Islet precursor cell (in vitro differentiated cells): ENCODE data around the gene LEAP2.

Source experiments
- DNase-seq: peaks from one replicate; pipeline ENCODE4 v3.0.0-alpha.2; 2018

The LEAP2 gene

DNA sequence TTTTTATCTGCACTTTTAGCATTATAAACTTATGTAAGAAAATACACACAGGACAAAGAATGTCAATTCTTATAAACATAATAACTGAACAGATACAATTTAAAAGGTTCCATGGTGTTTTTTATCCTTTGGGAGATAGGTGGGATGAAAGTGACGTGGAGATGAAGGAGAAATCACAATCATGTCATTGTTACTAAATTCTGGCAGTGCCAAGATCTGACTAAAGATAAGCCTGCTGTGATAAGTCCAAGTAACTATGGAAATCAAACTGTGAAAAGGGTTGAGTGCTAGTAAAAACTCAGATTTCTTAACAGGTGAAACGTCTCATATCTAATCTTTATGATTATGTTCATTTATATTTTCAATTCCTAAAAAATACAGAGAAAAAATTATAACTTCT, 11.1 kb downstream of the LEAP2 start:
- DNase-seq: no peak

DNA sequence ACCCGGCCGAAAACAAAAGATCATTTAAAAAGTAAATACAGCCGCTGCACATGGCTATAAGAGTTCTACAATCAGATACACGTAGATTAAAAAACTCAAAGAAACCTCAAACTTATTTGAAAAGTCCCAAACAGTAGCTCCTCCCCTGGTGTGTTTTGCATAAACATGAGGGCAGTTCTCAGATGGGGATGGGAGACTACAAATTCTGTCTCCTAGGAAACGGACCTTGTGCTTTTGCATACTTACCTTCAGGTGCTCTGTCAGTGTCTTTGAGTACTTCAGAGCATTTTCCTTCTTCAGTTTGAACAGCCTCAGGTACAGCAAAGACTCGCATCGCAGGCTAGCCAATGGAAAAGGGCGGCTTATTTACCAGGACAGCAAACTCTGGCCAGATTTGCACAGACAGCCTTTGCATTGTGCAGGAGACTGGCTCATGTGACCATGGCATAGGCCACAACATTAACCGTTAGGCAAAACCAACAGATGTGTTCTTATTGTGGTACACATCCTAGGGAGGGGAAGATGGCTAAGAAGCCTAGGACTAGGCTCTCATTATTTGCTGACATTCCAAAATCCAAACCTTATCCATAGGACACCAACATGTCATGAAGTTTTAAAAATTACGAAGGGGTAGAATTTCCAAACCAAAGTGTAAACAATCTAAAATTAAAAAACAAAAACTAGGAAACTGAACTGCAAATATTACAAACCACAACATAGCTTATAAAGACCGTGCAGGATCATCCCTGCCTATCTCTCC, 12.8 kb downstream of the LEAP2 start:
- DNase-seq: no peak

DNA sequence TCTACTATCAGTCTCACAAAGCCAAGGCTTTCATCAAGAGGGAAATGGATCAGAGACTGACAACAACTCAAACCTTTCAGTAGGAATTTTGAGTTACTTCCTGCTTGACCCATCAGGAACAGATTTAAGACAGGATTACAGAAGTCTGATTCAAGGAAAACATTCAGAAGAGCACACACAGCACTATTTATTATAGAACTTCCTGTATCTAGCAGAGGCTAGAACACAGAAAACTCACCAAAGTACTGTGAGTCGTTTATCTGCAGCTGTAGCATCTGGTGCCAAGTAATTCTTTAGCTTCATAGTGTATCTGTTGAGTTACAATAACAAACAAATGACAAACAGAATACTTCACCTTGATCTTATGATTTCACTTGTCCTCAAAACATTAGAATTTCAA, 13.8 kb downstream of the LEAP2 start:
- no peak for DNase-seq

GRCh38 chr5:132889501-132889900, 16.0 kb downstream of the LEAP2 start:
- no peak for DNase-seq

GRCh38 chr5:132890817-132891216, 17.3 kb downstream of the LEAP2 start:
- no peak for DNase-seq

- no peak for DNase-seq
Observed at GRCh38 chr5:132895719-132896305, 22.3 kb downstream of the LEAP2 start.

DNA sequence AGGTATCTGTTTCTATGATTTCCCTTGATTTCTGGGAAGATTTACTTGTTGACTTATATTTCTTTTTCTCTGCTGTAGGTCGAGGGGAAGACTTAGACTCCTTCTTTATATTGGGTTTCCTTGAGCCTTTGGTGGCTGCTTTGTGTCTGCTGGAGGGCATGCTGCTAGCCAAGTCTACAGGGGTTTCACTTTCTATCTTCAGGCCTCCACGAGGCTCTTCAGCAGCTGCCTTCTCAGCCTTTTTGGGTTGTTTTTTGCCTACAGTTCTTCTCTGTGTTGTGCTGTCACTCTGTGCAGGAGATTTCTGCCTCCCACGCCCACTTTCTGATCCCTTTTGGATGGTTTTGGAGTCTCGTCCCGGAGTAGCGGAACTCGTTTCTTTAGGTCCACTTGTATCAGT, 23.2 kb downstream of the LEAP2 start:
- DNase-seq: no peak

GRCh38 chr5:132898094-132898493, 24.6 kb downstream of the LEAP2 start:
- no peak for DNase-seq

DNA sequence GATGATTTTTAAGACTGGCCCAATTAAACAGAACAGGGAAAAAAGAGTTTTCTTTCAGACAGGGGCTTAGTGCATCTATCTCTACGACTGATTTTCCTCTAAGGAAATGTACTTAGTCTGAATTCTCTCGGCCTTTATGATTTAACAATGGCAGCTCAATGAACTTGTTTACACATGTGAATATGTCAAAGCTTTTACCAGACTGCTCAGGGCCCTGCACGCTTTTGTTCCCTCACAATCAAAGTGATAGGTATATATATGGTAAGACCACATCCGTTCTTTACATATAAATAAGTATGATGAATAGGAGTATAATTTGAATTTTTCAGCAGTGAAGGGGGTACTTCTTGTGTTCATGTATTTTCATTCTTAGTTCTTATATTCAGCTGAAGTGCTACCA, 27.6 kb downstream of the LEAP2 start:
- no peak for DNase-seq

DNA sequence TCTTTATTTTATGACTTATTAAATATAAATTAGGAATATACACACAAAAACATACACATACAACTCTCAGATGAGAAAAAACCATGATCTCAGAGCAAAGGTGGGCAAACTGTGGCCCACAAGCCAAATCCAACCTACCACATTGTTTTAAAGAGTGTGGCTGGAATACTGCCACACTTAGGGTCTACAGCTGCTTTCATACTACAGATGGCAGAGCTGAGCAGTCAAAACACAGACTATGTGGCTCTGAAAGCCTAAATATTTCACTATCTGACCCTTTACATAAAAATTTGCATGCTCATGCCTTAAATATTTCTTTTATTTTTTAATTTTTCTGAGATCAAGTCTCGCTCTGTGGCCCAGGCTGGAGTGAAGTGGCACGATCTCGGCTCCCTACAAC, 28.3 kb downstream of the LEAP2 start:
- DNase-seq: no peak

DNA sequence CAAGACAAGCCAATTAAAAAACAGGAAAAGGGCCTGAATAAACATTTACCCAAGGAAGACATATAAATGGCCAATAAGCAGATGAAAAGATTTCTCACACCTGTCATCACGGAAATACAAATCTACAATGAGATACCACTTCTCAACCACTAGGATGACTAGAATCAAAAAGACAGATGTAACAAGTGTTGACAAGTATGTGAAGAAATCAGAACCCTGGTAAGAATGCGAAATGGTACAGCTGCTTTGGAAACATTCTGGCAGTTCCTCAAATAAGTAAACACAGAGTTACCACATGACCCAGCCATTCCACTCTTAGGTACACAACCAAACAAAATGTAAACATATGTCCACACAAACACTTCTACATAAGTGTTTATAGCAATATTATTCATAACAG, 32.5 kb downstream of the LEAP2 start:
- no peak for DNase-seq

DNA sequence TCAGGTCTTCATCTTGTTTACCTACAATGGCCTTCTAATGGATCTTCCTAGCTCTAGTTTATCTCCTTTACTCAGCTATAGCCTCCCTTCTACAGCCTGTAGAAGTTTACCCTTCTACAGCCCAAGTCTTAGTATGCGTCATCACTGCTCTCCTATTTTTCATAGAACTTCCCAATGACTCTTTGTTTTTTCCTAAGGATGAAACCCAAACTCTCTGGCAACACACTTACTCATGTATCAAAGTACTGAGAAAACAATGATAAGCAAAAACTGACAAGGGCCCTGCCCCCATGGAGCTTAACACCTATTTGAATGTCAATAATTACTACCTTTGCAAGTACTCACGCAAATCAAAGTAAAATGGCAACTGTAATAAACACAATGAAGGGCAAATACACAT, 33.7 kb downstream of the LEAP2 start:
- no peak for DNase-seq

GRCh38 chr5:132909702-132910101, 36.2 kb downstream of the LEAP2 start:
- DNase-seq: no peak

GRCh38 chr5:132915681-132916080, 42.2 kb downstream of the LEAP2 start:
- DNase-seq: no peak

- no peak for DNase-seq
Observed at GRCh38 chr5:132916086-132916485, 42.6 kb downstream of the LEAP2 start.
